IPS DF 4.7 (cell line): Measurements from ENCODE around the gene PDIA5.

Source experiments
- DNase-seq: peaks from one replicate; pipeline ENCODE4 v3.0.0-alpha.2; 2013; ENCODE audit warnings: low spot score; ENCODE audit errors: extremely low read depth

PDIA5 gene

GRCh38 chr3:123113889-123114450 is 47.1 kb downstream of the PDIA5 start:
- no peak for DNase-seq

GRCh38 chr3:123116116-123116515 is 49.3 kb downstream of the PDIA5 start:
- DNase-seq, result no peak

- DNase-seq, result no peak
Observed at GRCh38 chr3:123119388-123119787, 52.6 kb downstream of the PDIA5 start.

- no peak for DNase-seq
Observed at GRCh38 chr3:123119802-123120201, 53.0 kb downstream of the PDIA5 start.

GRCh38 chr3:123120573-123120972 is 53.7 kb downstream of the PDIA5 start:
- DNase-seq, result no peak

GRCh38 chr3:123122057-123122456 is 55.2 kb downstream of the PDIA5 start:
- DNase-seq, result no peak

- DNase-seq, result no peak
Observed at GRCh38 chr3:123122525-123123315, 55.9 kb downstream of the PDIA5 start.

GRCh38 chr3:123123716-123124616 is 57.1 kb downstream of the PDIA5 start:
- DNase-seq, result no peak

- DNase-seq, result no peak
Observed at GRCh38 chr3:123124971-123125370, 58.1 kb downstream of the PDIA5 start.

- DNase-seq, result no peak
Observed at GRCh38 chr3:123126031-123126430, 59.2 kb downstream of the PDIA5 start.

GRCh38 chr3:123126653-123127052 is 59.8 kb downstream of the PDIA5 start:
- no peak for DNase-seq

GRCh38 chr3:123129092-123129491 is 62.3 kb downstream of the PDIA5 start:
- no peak for DNase-seq

GRCh38 chr3:123129532-123129931 is 62.7 kb downstream of the PDIA5 start:
- DNase-seq, result no peak

GRCh38 chr3:123130079-123130750 is 63.4 kb downstream of the PDIA5 start:
- DNase-seq, result no peak

- DNase-seq, result no peak
Observed at GRCh38 chr3:123134671-123135070, 67.8 kb downstream of the PDIA5 start.

- no peak for DNase-seq
Observed at GRCh38 chr3:123137001-123137400, 70.2 kb downstream of the PDIA5 start.

- DNase-seq, result no peak
Observed at GRCh38 chr3:123138839-123139444, 72.1 kb downstream of the PDIA5 start.

- no peak for DNase-seq
Observed at GRCh38 chr3:123139522-123139921, 72.7 kb downstream of the PDIA5 start.

- no peak for DNase-seq
Observed at GRCh38 chr3:123140550-123140949, 73.7 kb downstream of the PDIA5 start.

- no peak for DNase-seq
Observed at GRCh38 chr3:123141276-123141675, 74.5 kb downstream of the PDIA5 start.
